Measurements from ENCODE around the gene CPNE5.

The CPNE5 gene

DNA sequence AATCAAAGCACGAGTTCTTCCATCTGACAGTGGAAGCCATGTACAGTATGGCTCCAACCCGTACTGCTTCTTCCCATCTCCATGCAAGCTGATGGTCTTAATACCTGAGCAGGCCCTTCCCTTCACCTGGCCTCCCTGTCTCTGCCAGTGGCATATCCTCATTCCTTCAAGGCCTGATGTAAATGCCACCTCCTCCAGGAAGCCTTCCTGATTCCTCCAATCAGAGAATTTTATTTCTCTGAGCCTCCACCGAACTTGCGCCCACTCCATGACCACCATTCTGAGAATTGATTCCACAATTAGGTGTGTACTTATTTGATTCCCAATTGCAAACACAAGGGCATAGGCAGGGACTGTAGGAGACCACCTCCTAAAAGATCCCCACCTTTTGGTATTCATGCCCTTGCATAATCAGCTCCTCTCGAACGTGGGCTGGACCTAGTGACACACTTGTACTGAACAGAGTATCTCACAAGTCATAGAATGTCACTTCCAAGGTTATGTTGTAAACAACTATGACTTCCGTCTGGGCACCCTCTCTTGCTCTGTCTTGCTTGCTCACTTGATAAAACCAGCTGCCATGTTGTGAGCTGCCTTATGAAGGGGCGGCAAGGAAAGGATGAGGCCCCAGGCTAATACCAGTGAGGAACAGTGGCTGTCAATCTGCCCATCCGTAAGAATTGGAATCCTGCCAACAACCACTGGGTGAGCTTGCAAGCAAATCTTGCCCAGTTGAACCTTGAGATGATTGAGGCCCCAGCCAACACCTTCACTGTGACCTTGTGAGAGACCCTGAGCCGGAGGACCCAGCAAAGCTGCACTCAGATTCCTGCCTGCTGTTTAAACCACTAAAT is 38.8 kb downstream of the CPNE5 start:
- Histone ChIP-seq H3K4me3 (ENCODE audit: severe bottlenecking) (no peak overlapping the region), H3K4me1 (ENCODE audit: insufficient read depth, poor library complexity, severe bottlenecking) (no peaks in the 10 kb centered on the region), H3K27ac (ENCODE audit: poor library complexity, severe bottlenecking) (no peak overlapping the region), H3K27me3 (ENCODE audit: insufficient read depth, poor library complexity, severe bottlenecking) (no peaks in the 10 kb centered on the region), H3K36me3 (ENCODE audit: low read depth) (no peaks in the 10 kb centered on the region), H3K9me3 (ENCODE audit: severe bottlenecking) (no peaks in the 10 kb centered on the region)
- no peak for TF ChIP-seq CTCF (IDR thresholded peaks at IDR 0.05; ENCODE audit: poor library complexity, severe bottlenecking)
- ATAC-seq (ENCODE audit: low read depth) (no peak), DNase-seq (ENCODE audit: low spot score) (no peak)

GRCh38 chr6:36798852-36799251 is 40.4 kb downstream of the CPNE5 start:
- H3K27ac ChIP-seq (ENCODE audit: poor library complexity, severe bottlenecking) = no peak overlapping the region
- TF ChIP-seq CTCF (IDR thresholded peaks at IDR 0.05; ENCODE audit: poor library complexity, severe bottlenecking) = no peak
- no peaks in the 10 kb centered on the region for H3K27me3 ChIP-seq (ENCODE audit: insufficient read depth, poor library complexity, severe bottlenecking)
- DNase-seq (ENCODE audit: low spot score) = no peak
- H3K9me3 ChIP-seq (ENCODE audit: severe bottlenecking) = no peaks in the 10 kb centered on the region
- H3K4me1 ChIP-seq (ENCODE audit: insufficient read depth, poor library complexity, severe bottlenecking) = no peaks in the 10 kb centered on the region
- H3K4me3 ChIP-seq (ENCODE audit: severe bottlenecking) = no peak overlapping the region
- no peak for ATAC-seq (ENCODE audit: low read depth)
- no peaks in the 10 kb centered on the region for H3K36me3 ChIP-seq (ENCODE audit: low read depth)

- Histone ChIP-seq H3K27me3 (ENCODE audit: insufficient read depth, poor library complexity, severe bottlenecking) (no peaks in the 10 kb centered on the region), H3K27ac (ENCODE audit: poor library complexity, severe bottlenecking) (no peak overlapping the region), H3K4me3 (ENCODE audit: severe bottlenecking) (no peak overlapping the region), H3K36me3 (ENCODE audit: low read depth) (no peaks in the 10 kb centered on the region), H3K9me3 (ENCODE audit: severe bottlenecking) (no peaks in the 10 kb centered on the region), H3K4me1 (ENCODE audit: insufficient read depth, poor library complexity, severe bottlenecking) (no peaks in the 10 kb centered on the region)
- TF ChIP-seq CTCF (IDR thresholded peaks at IDR 0.05; ENCODE audit: poor library complexity, severe bottlenecking) = no peak
- ATAC-seq (ENCODE audit: low read depth) (no peak), DNase-seq (ENCODE audit: low spot score) (no peak)
Observed at GRCh38 chr6:36797653-36798052, 41.6 kb downstream of the CPNE5 start.

DNA sequence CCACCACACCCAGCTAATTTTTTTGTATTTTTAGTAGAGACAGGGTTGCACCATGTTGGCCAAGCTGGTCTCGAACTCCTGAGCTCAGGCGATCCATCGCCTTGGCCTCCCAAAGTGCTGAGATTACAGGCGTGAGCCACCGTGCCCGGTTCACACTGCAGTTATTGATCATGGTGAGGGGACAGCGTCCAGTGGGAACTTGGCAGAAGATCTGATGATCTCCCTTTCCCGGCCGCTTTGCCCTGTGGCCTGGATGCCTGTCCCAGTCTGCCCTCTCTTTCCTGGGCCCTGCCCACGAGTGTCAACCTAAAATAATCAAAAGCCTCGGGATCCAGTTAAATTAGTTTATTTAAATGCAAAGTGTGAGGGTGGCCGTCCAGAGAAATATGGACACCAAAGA is 42.2 kb downstream of the CPNE5 start:
- DNase-seq (ENCODE audit: low spot score) (no peak), ATAC-seq (ENCODE audit: low read depth) (no peak)
- H3K27me3 ChIP-seq (ENCODE audit: insufficient read depth, poor library complexity, severe bottlenecking) = no peaks in the 10 kb centered on the region
- no peaks in the 10 kb centered on the region for H3K36me3 ChIP-seq (ENCODE audit: low read depth)
- H3K27ac ChIP-seq (ENCODE audit: poor library complexity, severe bottlenecking) = no peak overlapping the region
- H3K4me1 ChIP-seq (ENCODE audit: insufficient read depth, poor library complexity, severe bottlenecking) = no peaks in the 10 kb centered on the region
- TF ChIP-seq CTCF (IDR thresholded peaks at IDR 0.05; ENCODE audit: poor library complexity, severe bottlenecking) = no peak
- no peak overlapping the region for H3K4me3 ChIP-seq (ENCODE audit: severe bottlenecking)
- H3K9me3 ChIP-seq (ENCODE audit: severe bottlenecking) = no peaks in the 10 kb centered on the region

- Histone ChIP-seq H3K27ac (ENCODE audit: poor library complexity, severe bottlenecking) (no peak overlapping the region), H3K4me3 (ENCODE audit: severe bottlenecking) (no peak overlapping the region), H3K9me3 (ENCODE audit: severe bottlenecking) (no peaks in the 10 kb centered on the region), H3K4me1 (ENCODE audit: insufficient read depth, poor library complexity, severe bottlenecking) (no peaks in the 10 kb centered on the region), H3K27me3 (ENCODE audit: insufficient read depth, poor library complexity, severe bottlenecking) (no peaks in the 10 kb centered on the region), H3K36me3 (ENCODE audit: low read depth) (no peaks in the 10 kb centered on the region)
- TF ChIP-seq CTCF (IDR thresholded peaks at IDR 0.05; ENCODE audit: poor library complexity, severe bottlenecking) = no peak
- ATAC-seq (ENCODE audit: low read depth) = no peak
- DNase-seq (ENCODE audit: low spot score) = no peak
Observed at GRCh38 chr6:36794713-36795065, 44.6 kb downstream of the CPNE5 start.

Data from RWPE2 (cell line).